AG04449 (cell line): ENCODE measurements around the gene ANKRD65.

Experiments used
- CTCF ChIA-PET: fragments of 350-600 bp; formaldehyde crosslinking; extraction: SDS; loops from one replicate; lab custom pipeline; 2021; ENCODE audit warnings: antibody characterized with exemption; lab: Yijun Ruan, JAX
- POLR2A ChIA-PET: fragments of 400-600, 350-600 bp; formaldehyde crosslinking; extraction: SDS; loops from one replicate; lab custom pipeline; 2020; ENCODE audit warnings: antibody characterized with exemption, inconsistent platforms; lab: Yijun Ruan, JAX
- DNase-seq: peaks from one replicate; pipeline ENCODE4 v3.0.0-alpha.2; 2010; ENCODE audit warnings: low read depth, low spot score
- H3K4me3 ChIP-seq: 2 replicates; pipeline ENCODE4 v1.5.1; 2011; ENCODE audit warnings: low read depth, mild to moderate bottlenecking, control low read depth, low read length
- CTCF ChIP-seq: IDR thresholded peaks from one replicate; pipeline ENCODE4 v1.5.1; 2011; ENCODE audit warnings: mild to moderate bottlenecking, moderate library complexity, low read length, control low read depth, inconsistent platforms; ENCODE audit not compliant: insufficient read depth; ENCODE audit errors: missing control alignments

The ANKRD65 gene

GRCh38 chr1:1398677-1399186, 22.3 kb downstream of the ANKRD65 start:
- peak overlapping the region; percentile 97 for H3K4me3 ChIP-seq
- ChIA-PET CTCF (interaction anchor here (0.7 to 5.9 kb wide), 11 partner anchors 9 to 106 kb away, joined by 3 to 66 read pairs (median 7); partner anchors contain the start of genes AURKAIP1, MRPL20 and MXRA8), POLR2A (interaction anchor here (1.0 to 8.1 kb wide), 8 partner anchors 9 to 101 kb away, joined by 3 to 36 read pairs (median 6); partner anchors contain the start of genes AURKAIP1, MRPL20 and MXRA8)
- TF ChIP-seq CTCF: no peak
- DNase-seq: no peak

DNA sequence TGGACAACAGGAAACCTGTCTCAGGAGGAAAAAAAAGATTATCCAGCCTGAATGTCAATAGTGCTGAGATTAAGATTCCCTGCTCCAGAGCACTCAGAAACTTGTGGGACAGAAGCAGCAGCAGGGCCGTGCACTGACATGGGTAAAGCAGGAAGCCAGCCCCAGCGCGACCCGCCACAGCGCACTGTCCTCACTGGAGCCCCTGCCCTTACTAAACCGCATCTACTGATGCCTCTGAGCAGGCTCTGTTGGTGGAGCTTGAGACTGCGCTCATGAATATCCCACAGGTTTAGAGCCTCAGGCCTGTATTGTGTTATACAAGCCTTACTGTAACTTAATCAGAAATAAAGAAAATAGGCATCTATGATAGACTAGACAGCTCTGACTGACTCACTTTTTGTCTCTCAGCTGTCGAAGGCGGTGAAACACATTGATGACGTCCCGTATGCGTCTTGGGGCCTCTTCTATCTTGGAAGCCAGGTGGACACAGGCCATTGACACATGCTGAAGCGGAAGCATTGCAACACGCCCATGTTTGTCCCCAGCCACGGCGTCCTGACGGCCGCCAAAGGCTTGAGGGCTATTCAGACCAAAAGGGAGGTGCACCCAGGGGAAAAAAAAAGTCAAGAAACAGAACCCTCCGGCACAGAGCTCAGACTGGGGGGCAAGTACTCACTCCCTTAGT, 23.1 kb downstream of the ANKRD65 start:
- no peak for DNase-seq
- peak overlapping the region; percentile 97 for H3K4me3 ChIP-seq
- POLR2A ChIA-PET: interaction anchor here (2.0 to 8.1 kb wide), 2 partner anchors 10 to 22 kb away, joined by 11 to 36 read pairs; partner anchors contain the start of genes AURKAIP1 and MRPL20
- CTCF ChIA-PET: interaction anchor here (1.6 to 5.9 kb wide), 5 partner anchors 10 to 43 kb away, joined by 7 to 66 read pairs (median 18); partner anchors contain the start of gene AURKAIP1
- TF ChIP-seq CTCF: no peak

DNA sequence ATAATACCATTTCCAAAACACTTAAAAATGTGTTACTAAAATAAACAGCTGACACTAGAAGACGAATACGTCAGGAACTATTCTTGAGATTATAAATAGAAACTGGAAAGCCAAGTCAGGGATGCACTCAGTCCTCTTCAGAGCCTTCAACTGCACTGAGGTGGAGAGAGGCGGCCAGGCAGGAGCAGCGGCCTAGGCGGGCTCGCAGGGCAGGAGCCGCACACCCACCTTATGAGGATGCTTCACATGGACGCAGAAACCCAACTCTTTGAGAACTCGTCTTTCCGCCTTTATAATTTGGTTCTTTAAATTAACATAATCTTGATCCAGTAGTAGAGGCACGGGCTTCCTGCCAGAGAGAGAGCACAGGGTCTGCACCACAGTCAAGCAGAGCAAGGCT, 25.9 kb downstream of the ANKRD65 start:
- TF ChIP-seq CTCF: no peak
- H3K4me3 ChIP-seq: no peak overlapping the region
- CTCF ChIA-PET: interaction anchor here (1.0 kb wide), 1 partner anchor 24 kb away, joined by 3 read pairs; no protein-coding TSS in a partner anchor
- POLR2A ChIA-PET: interaction anchor here (8.1 kb wide), 1 partner anchor 20 kb away, joined by 36 read pairs; the partner anchor contains the start of gene AURKAIP1
- no peak for DNase-seq

- TF ChIP-seq CTCF: no peak
- H3K4me3 ChIP-seq: no peak overlapping the region
- ChIA-PET POLR2A (interaction anchor here (8.1 kb wide), 1 partner anchor 18 kb away, joined by 36 read pairs; the partner anchor contains the start of gene AURKAIP1), CTCF (no interaction called here)
- no peak for DNase-seq
Observed at GRCh38 chr1:1394116-1394515, 27.0 kb downstream of the ANKRD65 start.

DNA sequence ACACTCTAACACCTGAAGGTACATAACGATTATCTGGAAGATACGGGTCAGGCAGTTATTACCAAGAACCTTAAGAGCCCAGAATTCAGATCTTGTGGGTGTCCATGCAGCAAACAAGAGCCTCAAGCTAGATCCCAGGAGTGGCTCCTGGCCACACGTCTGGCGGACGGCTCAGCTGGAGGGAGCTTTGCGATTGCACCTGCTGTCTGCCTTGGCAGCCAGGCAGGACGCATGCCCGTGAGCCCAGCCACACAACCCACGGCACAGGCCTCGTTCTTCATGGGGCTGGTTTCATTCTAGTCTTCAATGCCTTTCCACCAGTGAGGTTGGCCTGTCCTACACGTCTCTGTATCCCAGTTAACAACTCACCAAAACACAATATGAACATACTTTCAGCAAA, 27.6 kb downstream of the ANKRD65 start:
- no peak for DNase-seq
- TF ChIP-seq CTCF: no peak
- CTCF ChIA-PET: interaction anchor here (0.7 kb wide), 1 partner anchor 22 kb away, joined by 3 read pairs; no protein-coding TSS in a partner anchor
- H3K4me3 ChIP-seq: no peak overlapping the region
- POLR2A ChIA-PET: interaction anchor here (8.1 kb wide), 1 partner anchor 18 kb away, joined by 36 read pairs; the partner anchor contains the start of gene AURKAIP1

- no peak for TF ChIP-seq CTCF
- POLR2A ChIA-PET: interaction anchor here (8.1 kb wide), 1 partner anchor 17 kb away, joined by 36 read pairs; the partner anchor contains the start of gene AURKAIP1
- H3K4me3 ChIP-seq: no peak overlapping the region
- CTCF ChIA-PET: interaction anchor here (0.7 to 9.9 kb wide), 2 partner anchors 7 to 21 kb away, joined by 3 to 66 read pairs; partner anchors contain the start of gene CCNL2
- no peak for DNase-seq
Observed at GRCh38 chr1:1393014-1393413, 28.1 kb downstream of the ANKRD65 start.
